Measurements from ENCODE around the gene TFDP1.

Gene TFDP1

GRCh38 chr13:113655346-113656002 is 70.9 kb downstream of the TFDP1 start:
- H3K27ac ChIP-seq (ENCODE audit: low read length) = no peak overlapping the region
- H3K9me3 ChIP-seq (ENCODE audit: control insufficient read depth, insufficient read depth, low read length) = no peaks in the 10 kb centered on the region
- H3K4me3 ChIP-seq (ENCODE audit: low read length) = no peak overlapping the region
- no peak for DNase-seq (ENCODE audit: low read depth, low spot score)
- no peaks in the 10 kb centered on the region for H3K27me3 ChIP-seq (ENCODE audit: control insufficient read depth, insufficient read depth, low read length)
- no peaks in the 10 kb centered on the region for H3K36me3 ChIP-seq (ENCODE audit: control insufficient read depth, insufficient read depth, low read length)
- WGBS (ENCODE audit: insufficient coverage, insufficient read length) = no CpG with 5 or more reads among the region's 15 CpGs
- no peaks in the 10 kb centered on the region; the same call in 1 of the 2 replicates for H3K4me1 ChIP-seq (ENCODE audit: control insufficient read depth, insufficient read depth, low read length)

GRCh38 chr13:113656003-113656588 is 71.5 kb downstream of the TFDP1 start:
- Histone ChIP-seq H3K27ac (ENCODE audit: low read length) (no peak overlapping the region), H3K4me3 (ENCODE audit: low read length) (no peak overlapping the region), H3K4me1 (ENCODE audit: control insufficient read depth, insufficient read depth, low read length) (no peaks in the 10 kb centered on the region; the same call in 1 of the 2 replicates), H3K36me3 (ENCODE audit: control insufficient read depth, insufficient read depth, low read length) (no peaks in the 10 kb centered on the region), H3K9me3 (ENCODE audit: control insufficient read depth, insufficient read depth, low read length) (no peaks in the 10 kb centered on the region), H3K27me3 (ENCODE audit: control insufficient read depth, insufficient read depth, low read length) (no peaks in the 10 kb centered on the region)
- DNase-seq (ENCODE audit: low read depth, low spot score) = no peak
- no CpG with 5 or more reads among the region's 25 CpGs for WGBS (ENCODE audit: insufficient coverage, insufficient read length)

- DNase-seq (ENCODE audit: low read depth, low spot score) = no peak
These were observed 72.5 kb downstream of the TFDP1 start for GRCh38 chr13:113656831-113657671.

GRCh38 chr13:113657851-113658741 is 73.5 kb downstream of the TFDP1 start, which contains the start of gene ATP4B:
ATP4B (minus strand) TSS chr13:113658198; CDS start chr13:113658144, 54 bp downstream.
- no peaks in the 10 kb centered on the region for H3K9me3 ChIP-seq (ENCODE audit: control insufficient read depth, insufficient read depth, low read length)
- no peaks in the 10 kb centered on the region; the same call in 1 of the 2 replicates for H3K4me1 ChIP-seq (ENCODE audit: control insufficient read depth, insufficient read depth, low read length)
- no CpG with 5 or more reads among the region's 47 CpGs for WGBS (ENCODE audit: insufficient coverage, insufficient read length)
- H3K4me3 ChIP-seq (ENCODE audit: low read length) = no peak within 1 kb of the TSS
- no peaks in the 10 kb centered on the region for H3K27me3 ChIP-seq (ENCODE audit: control insufficient read depth, insufficient read depth, low read length)
- DNase-seq (ENCODE audit: low read depth, low spot score) = no peak
- H3K36me3 ChIP-seq (ENCODE audit: control insufficient read depth, insufficient read depth, low read length) = no peaks in the 10 kb centered on the region
- H3K27ac ChIP-seq (ENCODE audit: low read length) = no peak within 1 kb of the TSS

More at GRCh38 chr13:113656831-113657671, 72.5 kb downstream of the TFDP1 start:
- WGBS (ENCODE audit: insufficient coverage, insufficient read length) = no CpG with 5 or more reads among the region's 42 CpGs
- Histone ChIP-seq H3K36me3 (ENCODE audit: control insufficient read depth, insufficient read depth, low read length) (no peaks in the 10 kb centered on the region), H3K27ac (ENCODE audit: low read length) (no peak overlapping the region), H3K4me1 (ENCODE audit: control insufficient read depth, insufficient read depth, low read length) (no peaks in the 10 kb centered on the region; the same call in 1 of the 2 replicates), H3K27me3 (ENCODE audit: control insufficient read depth, insufficient read depth, low read length) (no peaks in the 10 kb centered on the region), H3K9me3 (ENCODE audit: control insufficient read depth, insufficient read depth, low read length) (no peaks in the 10 kb centered on the region), H3K4me3 (ENCODE audit: low read length) (no peak overlapping the region)

GRCh38 chr13:113658836-113659235 is 74.3 kb downstream of the TFDP1 start:
- no peaks in the 10 kb centered on the region; the same call in 1 of the 2 replicates for H3K4me1 ChIP-seq (ENCODE audit: control insufficient read depth, insufficient read depth, low read length)
- H3K27ac ChIP-seq (ENCODE audit: low read length) = no peak overlapping the region
- DNase-seq (ENCODE audit: low read depth, low spot score) = no peak
- H3K36me3 ChIP-seq (ENCODE audit: control insufficient read depth, insufficient read depth, low read length) = no peaks in the 10 kb centered on the region
- no CpG with 5 or more reads among the region's 14 CpGs for WGBS (ENCODE audit: insufficient coverage, insufficient read length)
- no peak overlapping the region for H3K4me3 ChIP-seq (ENCODE audit: low read length)
- H3K27me3 ChIP-seq (ENCODE audit: control insufficient read depth, insufficient read depth, low read length) = no peaks in the 10 kb centered on the region
- no peaks in the 10 kb centered on the region for H3K9me3 ChIP-seq (ENCODE audit: control insufficient read depth, insufficient read depth, low read length)

- H3K27me3 ChIP-seq (ENCODE audit: control insufficient read depth, insufficient read depth, low read length) = no peaks in the 10 kb centered on the region
- no CpG with 5 or more reads among the region's 8 CpGs for WGBS (ENCODE audit: insufficient coverage, insufficient read length)
These were observed 74.8 kb downstream of the TFDP1 start for GRCh38 chr13:113659337-113659736.

GRCh38 chr13:113660066-113660465 is 75.5 kb downstream of the TFDP1 start:
- H3K27me3 ChIP-seq (ENCODE audit: control insufficient read depth, insufficient read depth, low read length) = no peaks in the 10 kb centered on the region
- DNase-seq (ENCODE audit: low read depth, low spot score) = no peak
- WGBS (ENCODE audit: insufficient coverage, insufficient read length) = no CpG with 5 or more reads among the region's 3 CpGs
- no peaks in the 10 kb centered on the region; the same call in 1 of the 2 replicates for H3K4me1 ChIP-seq (ENCODE audit: control insufficient read depth, insufficient read depth, low read length)
- H3K4me3 ChIP-seq (ENCODE audit: low read length) = no peak overlapping the region
- H3K27ac ChIP-seq (ENCODE audit: low read length) = no peak overlapping the region
- no peaks in the 10 kb centered on the region for H3K9me3 ChIP-seq (ENCODE audit: control insufficient read depth, insufficient read depth, low read length)
- H3K36me3 ChIP-seq (ENCODE audit: control insufficient read depth, insufficient read depth, low read length) = no peaks in the 10 kb centered on the region

More at GRCh38 chr13:113659337-113659736, 74.8 kb downstream of the TFDP1 start:
- no peaks in the 10 kb centered on the region for H3K36me3 ChIP-seq (ENCODE audit: control insufficient read depth, insufficient read depth, low read length)
- no peak overlapping the region for H3K4me3 ChIP-seq (ENCODE audit: low read length)
- no peaks in the 10 kb centered on the region; the same call in 1 of the 2 replicates for H3K4me1 ChIP-seq (ENCODE audit: control insufficient read depth, insufficient read depth, low read length)
- H3K27ac ChIP-seq (ENCODE audit: low read length) = no peak overlapping the region
- DNase-seq (ENCODE audit: low read depth, low spot score) = no peak
- H3K9me3 ChIP-seq (ENCODE audit: control insufficient read depth, insufficient read depth, low read length) = no peaks in the 10 kb centered on the region

- no peaks in the 10 kb centered on the region for H3K27me3 ChIP-seq (ENCODE audit: control insufficient read depth, insufficient read depth, low read length)
- no peak overlapping the region for H3K4me3 ChIP-seq (ENCODE audit: low read length)
- no CpG with 5 or more reads among the region's 2 CpGs for WGBS (ENCODE audit: insufficient coverage, insufficient read length)
- H3K27ac ChIP-seq (ENCODE audit: low read length) = no peak overlapping the region
- no peaks in the 10 kb centered on the region for H3K9me3 ChIP-seq (ENCODE audit: control insufficient read depth, insufficient read depth, low read length)
- DNase-seq (ENCODE audit: low read depth, low spot score) = no peak
- no peaks in the 10 kb centered on the region for H3K36me3 ChIP-seq (ENCODE audit: control insufficient read depth, insufficient read depth, low read length)
- no peaks in the 10 kb centered on the region; the same call in 1 of the 2 replicates for H3K4me1 ChIP-seq (ENCODE audit: control insufficient read depth, insufficient read depth, low read length)
These were observed 77.0 kb downstream of the TFDP1 start for GRCh38 chr13:113661509-113661908.

GRCh38 chr13:113663934-113664333 is 79.4 kb downstream of the TFDP1 start:
- no peaks in the 10 kb centered on the region for H3K9me3 ChIP-seq (ENCODE audit: control insufficient read depth, insufficient read depth, low read length)
- H3K4me3 ChIP-seq (ENCODE audit: low read length) = no peak overlapping the region
- WGBS (ENCODE audit: insufficient coverage, insufficient read length) = no CpG with 5 or more reads among the region's 15 CpGs

More at GRCh38 chr13:113663934-113664333, 79.4 kb downstream of the TFDP1 start:
- DNase-seq (ENCODE audit: low read depth, low spot score) = no peak
- Histone ChIP-seq H3K27ac (ENCODE audit: low read length) (no peak overlapping the region), H3K27me3 (ENCODE audit: control insufficient read depth, insufficient read depth, low read length) (no peaks in the 10 kb centered on the region), H3K4me1 (ENCODE audit: control insufficient read depth, insufficient read depth, low read length) (no peaks in the 10 kb centered on the region), H3K36me3 (ENCODE audit: control insufficient read depth, insufficient read depth, low read length) (no peaks in the 10 kb centered on the region)

All from iPS DF 6.9 (cell line).